Liver (tissue), 3 donors: Measurements from ENCODE around the gene NKX2-1.

Experiments used
- CTCF ChIP-seq: fragments of 150-350 bp; IDR thresholded peaks from 2 replicates; pipeline ENCODE4 v1.5.1; 2017; ENCODE audit warnings: improper control_type of control experiment, low read depth, low read length; ENCODE audit not compliant: missing input control
- EGR1 ChIP-seq, 2 donors: IDR thresholded peaks; 2 replicates each; pipeline ENCODE4 v1.6.1; 2016 to 2018; ENCODE audit warnings: antibody characterized with exemption in 2 of 2, low read depth in 2 of 2
- JUND ChIP-seq, 2 donors: IDR thresholded peaks; 2 replicates each; pipeline ENCODE4 v1.6.1; 2016; ENCODE audit warnings: antibody characterized with exemption in 2 of 2
- REST ChIP-seq: IDR thresholded peaks from 2 replicates; pipeline ENCODE4 v1.6.1; 2016; ENCODE audit warnings: antibody characterized with exemption, mild to moderate bottlenecking
- SP1 ChIP-seq: IDR thresholded peaks from 2 replicates; pipeline ENCODE4 v1.6.1; 2018; ENCODE audit warnings: antibody characterized with exemption, mild to moderate bottlenecking
- TAF1 ChIP-seq: conservative IDR thresholded peaks from 2 replicates; pipeline ENCODE4 v1.6.1; 2016; ENCODE audit warnings: antibody characterized with exemption, mild to moderate bottlenecking
- YY1 ChIP-seq: IDR thresholded peaks from 2 replicates; pipeline ENCODE4 v1.6.1; 2016; ENCODE audit warnings: antibody characterized with exemption, mild to moderate bottlenecking
- TF ChIP-seq, protein P1 (sequence below): IDR thresholded peaks from 2 replicates; pipeline ENCODE4 v1.6.1; 2016; ENCODE audit warnings: antibody characterized with exemption
- TF ChIP-seq, protein P2 (sequence below): IDR thresholded peaks from 2 replicates; pipeline ENCODE4 v1.6.1; 2016; ENCODE audit warnings: antibody characterized with exemption
- donor health status: healthy.
- donor health status: healthy.

GRCh38 chr14:36505181-36505815 lies 14.7 kb downstream of the NKX2-1 start:
- TF ChIP-seq EGR1 (IDR thresholded peaks at IDR 0.05; ENCODE audit: low read depth in 2 of 2), result no peak
- no peak for TF ChIP-seq CTCF
- no peak for TF ChIP-seq REST
- TF ChIP-seq TAF1, result no peak
- TF ChIP-seq, protein P1, sequence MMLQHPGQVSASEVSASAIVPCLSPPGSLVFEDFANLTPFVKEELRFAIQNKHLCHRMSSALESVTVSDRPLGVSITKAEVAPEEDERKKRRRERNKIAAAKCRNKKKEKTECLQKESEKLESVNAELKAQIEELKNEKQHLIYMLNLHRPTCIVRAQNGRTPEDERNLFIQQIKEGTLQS, result no peak
- no peak for TF ChIP-seq JUND (IDR thresholded peaks at IDR 0.05)
- TF ChIP-seq YY1, result no peak
- no peak for TF ChIP-seq SP1
- TF ChIP-seq, protein P2, sequence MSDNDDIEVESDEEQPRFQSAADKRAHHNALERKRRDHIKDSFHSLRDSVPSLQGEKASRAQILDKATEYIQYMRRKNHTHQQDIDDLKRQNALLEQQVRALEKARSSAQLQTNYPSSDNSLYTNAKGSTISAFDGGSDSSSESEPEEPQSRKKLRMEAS, result no peak
